Measurements from ENCODE around the gene CLEC10A.

CLEC10A gene

DNA sequence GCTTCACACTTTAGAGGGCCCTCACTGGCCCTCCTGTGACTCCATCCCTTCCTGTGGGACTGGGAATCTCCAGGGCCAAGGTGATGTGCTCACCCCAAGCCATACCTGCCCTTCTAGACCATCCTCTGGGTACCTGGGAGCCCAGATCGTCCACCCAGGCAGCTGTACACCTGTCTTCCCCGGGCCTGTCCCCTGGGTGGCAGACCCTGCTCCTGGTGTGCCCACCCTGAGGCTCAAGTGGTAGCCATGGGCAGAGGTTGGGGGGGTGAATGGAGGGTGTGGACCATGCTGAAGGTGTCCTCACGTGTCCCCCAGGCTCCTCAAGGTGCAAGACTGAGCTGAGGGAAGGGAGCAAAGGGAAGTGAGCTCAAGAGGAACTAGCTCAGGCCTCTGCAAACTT, 9.3 kb downstream of the CLEC10A start:
- Histone ChIP-seq H2AK5ac (ENCODE audit: low read length) (no peak overlapping the region), H3K79me1 (ENCODE audit: low read length) (no peaks in the 10 kb centered on the region), H3K9me3 (ENCODE audit: insufficient read depth, low read depth, low read length) (peaks cover 4% of the 10 kb centered on the region), H2BK5ac (ENCODE audit: low read depth, low read length, poor library complexity) (no peak overlapping the region), H3K4ac (ENCODE audit: low read depth, low read length) (no peak overlapping the region), H3K4me3 (ENCODE audit: low read depth, low read length) (no peak overlapping the region), H3K27me3 (ENCODE audit: insufficient read depth, low read length) (no peaks in the 10 kb centered on the region), H2BK12ac (ENCODE audit: low read length) (no peak overlapping the region), H3K79me2 (ENCODE audit: control insufficient read depth, insufficient read depth, low read length, poor library complexity) (no peaks in the 10 kb centered on the region), H4K8ac (ENCODE audit: low read depth, low read length) (no peak overlapping the region), H3K4me1 (ENCODE audit: control insufficient read depth in 1 of 2, insufficient read depth in 2 of 2, low read length in 2 of 2) (no peaks in the 10 kb centered on the region), H3K23ac (ENCODE audit: low read length) (no peak overlapping the region), H4K91ac (ENCODE audit: low read depth, low read length) (no peak overlapping the region), H2BK120ac (ENCODE audit: insufficient read depth, low read length, poor library complexity) (no peak overlapping the region), H3K14ac (ENCODE audit: low read length) (no peak overlapping the region), H3K9ac (ENCODE audit: low read length) (no peak overlapping the region), H3K27ac (ENCODE audit: low read depth, low read length) (no peak overlapping the region), H4K12ac (ENCODE audit: low read depth, low read length) (no peak overlapping the region), H3K36me3 (ENCODE audit: control insufficient read depth in 1 of 2, insufficient read depth in 2 of 2, low read length in 2 of 2) (no peaks in the 10 kb centered on the region), H2AFZ (ENCODE audit: insufficient read depth, low read length, poor library complexity) (no peak overlapping the region), H3K18ac (ENCODE audit: low read length) (no peak overlapping the region), H3K4me2 (ENCODE audit: low read length) (no peak overlapping the region)
- no peak for DNase-seq
- WGBS (ENCODE audit: extremely low coverage, insufficient coverage, insufficient read length), result no CpG with 5 or more reads among the region's 3 CpGs

DNA sequence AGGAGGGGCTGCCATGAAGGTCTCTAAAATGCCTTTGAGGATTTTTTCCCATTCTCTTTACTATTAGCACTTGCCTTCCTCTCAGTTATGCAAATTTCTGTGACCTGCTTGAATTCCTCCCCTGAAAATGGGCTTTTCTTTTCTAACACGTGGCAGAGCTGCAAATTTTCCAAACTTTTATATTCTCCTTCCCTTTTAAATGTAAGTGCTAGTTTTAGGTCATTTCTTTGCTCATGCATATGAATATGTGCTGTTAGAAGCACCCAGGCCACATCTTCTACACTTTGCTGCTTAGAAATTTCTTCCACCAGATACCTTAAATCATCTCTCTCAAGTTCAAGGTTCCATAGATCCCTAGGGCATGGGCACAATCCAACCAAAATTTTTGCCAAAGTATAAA, 11.8 kb downstream of the CLEC10A start:
- Histone ChIP-seq H2BK12ac (ENCODE audit: low read length) (no peak overlapping the region), H3K9me3 (ENCODE audit: insufficient read depth, low read depth, low read length) (peaks cover 4% of the 10 kb centered on the region), H3K36me3 (ENCODE audit: control insufficient read depth in 1 of 2, insufficient read depth in 2 of 2, low read length in 2 of 2) (no peaks in the 10 kb centered on the region), H3K18ac (ENCODE audit: low read length) (no peak overlapping the region), H3K23ac (ENCODE audit: low read length) (no peak overlapping the region), H3K4me2 (ENCODE audit: low read length) (no peak overlapping the region), H2BK120ac (ENCODE audit: insufficient read depth, low read length, poor library complexity) (no peak overlapping the region), H2AK5ac (ENCODE audit: low read length) (no peak overlapping the region), H3K79me1 (ENCODE audit: low read length) (no peaks in the 10 kb centered on the region), H3K4me3 (ENCODE audit: low read depth, low read length) (no peak overlapping the region), H3K27ac (ENCODE audit: low read depth, low read length) (no peak overlapping the region), H3K27me3 (ENCODE audit: insufficient read depth, low read length) (no peaks in the 10 kb centered on the region), H2AFZ (ENCODE audit: insufficient read depth, low read length, poor library complexity) (no peak overlapping the region), H3K79me2 (ENCODE audit: control insufficient read depth, insufficient read depth, low read length, poor library complexity) (no peaks in the 10 kb centered on the region), H3K14ac (ENCODE audit: low read length) (no peak overlapping the region), H4K12ac (ENCODE audit: low read depth, low read length) (no peak overlapping the region), H3K4ac (ENCODE audit: low read depth, low read length) (no peak overlapping the region), H3K4me1 (ENCODE audit: control insufficient read depth in 1 of 2, insufficient read depth in 2 of 2, low read length in 2 of 2) (no peaks in the 10 kb centered on the region), H2BK5ac (ENCODE audit: low read depth, low read length, poor library complexity) (no peak overlapping the region), H4K91ac (ENCODE audit: low read depth, low read length) (no peak overlapping the region), H4K8ac (ENCODE audit: low read depth, low read length) (no peak overlapping the region), H3K9ac (ENCODE audit: low read length) (no peak overlapping the region)
- DNase-seq, result no peak
- no CpG with 5 or more reads among the region's 1 CpG for WGBS (ENCODE audit: extremely low coverage, insufficient coverage, insufficient read length)

DNA sequence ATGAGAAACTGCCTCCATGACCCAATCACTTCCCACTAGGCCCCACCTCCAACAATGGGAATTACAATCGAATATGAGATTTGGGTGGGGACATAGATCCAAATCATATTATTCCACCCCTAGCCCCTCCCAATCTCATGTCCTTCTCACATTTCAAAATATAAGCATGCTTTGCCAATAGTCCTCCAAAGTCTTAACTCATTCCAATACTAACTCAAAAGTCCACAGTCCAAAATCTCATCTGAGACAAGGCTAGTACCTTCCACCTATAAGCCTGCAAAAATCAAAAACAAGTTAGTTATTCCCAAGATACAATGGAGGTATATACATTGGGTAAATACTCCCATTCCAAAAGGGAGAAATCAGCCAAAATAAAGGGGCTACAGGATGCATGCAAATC, 12.9 kb downstream of the CLEC10A start:
- DNase-seq, result no peak
- Histone ChIP-seq H3K18ac (ENCODE audit: low read length) (no peak overlapping the region), H3K4me3 (ENCODE audit: low read depth, low read length) (no peak overlapping the region), H3K23ac (ENCODE audit: low read length) (no peak overlapping the region), H2BK120ac (ENCODE audit: insufficient read depth, low read length, poor library complexity) (no peak overlapping the region), H3K9ac (ENCODE audit: low read length) (no peak overlapping the region), H2BK5ac (ENCODE audit: low read depth, low read length, poor library complexity) (no peak overlapping the region), H3K4me2 (ENCODE audit: low read length) (no peak overlapping the region), H2BK12ac (ENCODE audit: low read length) (no peak overlapping the region), H4K91ac (ENCODE audit: low read depth, low read length) (no peak overlapping the region), H4K12ac (ENCODE audit: low read depth, low read length) (no peak overlapping the region), H3K4me1 (ENCODE audit: control insufficient read depth in 1 of 2, insufficient read depth in 2 of 2, low read length in 2 of 2) (no peaks in the 10 kb centered on the region), H3K4ac (ENCODE audit: low read depth, low read length) (no peak overlapping the region), H3K9me3 (ENCODE audit: insufficient read depth, low read depth, low read length) (peaks cover 4% of the 10 kb centered on the region), H2AK5ac (ENCODE audit: low read length) (no peak overlapping the region), H3K79me1 (ENCODE audit: low read length) (no peaks in the 10 kb centered on the region), H4K8ac (ENCODE audit: low read depth, low read length) (no peak overlapping the region), H3K14ac (ENCODE audit: low read length) (no peak overlapping the region), H3K27me3 (ENCODE audit: insufficient read depth, low read length) (no peaks in the 10 kb centered on the region), H3K79me2 (ENCODE audit: control insufficient read depth, insufficient read depth, low read length, poor library complexity) (no peaks in the 10 kb centered on the region), H3K36me3 (ENCODE audit: control insufficient read depth in 1 of 2, insufficient read depth in 2 of 2, low read length in 2 of 2) (no peaks in the 10 kb centered on the region), H2AFZ (ENCODE audit: insufficient read depth, low read length, poor library complexity) (no peak overlapping the region), H3K27ac (ENCODE audit: low read depth, low read length) (no peak overlapping the region)
- no CpG with 5 or more reads among the region's 1 CpG for WGBS (ENCODE audit: extremely low coverage, insufficient coverage, insufficient read length)

DNA sequence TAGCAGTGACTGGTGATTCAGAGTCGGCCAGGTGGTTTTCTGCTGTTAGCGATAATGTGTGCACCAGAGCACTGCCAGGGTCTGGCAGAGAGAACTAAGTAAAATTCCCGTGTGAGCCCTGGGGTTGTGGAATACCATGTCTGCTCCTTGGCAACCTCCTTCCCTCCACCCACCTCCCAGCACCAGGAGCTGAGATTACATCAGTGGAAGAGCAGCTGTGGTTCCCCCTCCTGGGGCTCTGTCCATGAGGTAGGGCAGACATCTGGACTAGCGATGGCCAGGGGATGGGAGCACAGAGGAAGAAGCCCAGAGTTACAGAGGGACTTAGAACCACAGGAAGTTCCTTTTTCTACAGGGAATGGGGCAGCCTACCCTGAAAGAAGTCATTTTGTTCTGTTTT, 15.8 kb downstream of the CLEC10A start:
- Histone ChIP-seq H4K12ac (ENCODE audit: low read depth, low read length) (no peak overlapping the region), H4K8ac (ENCODE audit: low read depth, low read length) (no peak overlapping the region), H2AFZ (ENCODE audit: insufficient read depth, low read length, poor library complexity) (no peak overlapping the region), H2AK5ac (ENCODE audit: low read length) (no peak overlapping the region), H3K23ac (ENCODE audit: low read length) (no peak overlapping the region), H3K79me1 (ENCODE audit: low read length) (no peaks in the 10 kb centered on the region), H2BK5ac (ENCODE audit: low read depth, low read length, poor library complexity) (no peak overlapping the region), H3K27ac (ENCODE audit: low read depth, low read length) (no peak overlapping the region), H3K4me3 (ENCODE audit: low read depth, low read length) (no peak overlapping the region), H3K79me2 (ENCODE audit: control insufficient read depth, insufficient read depth, low read length, poor library complexity) (no peaks in the 10 kb centered on the region), H3K9me3 (ENCODE audit: insufficient read depth, low read depth, low read length) (peaks cover 2% of the 10 kb centered on the region), H3K4me2 (ENCODE audit: low read length) (no peak overlapping the region), H3K36me3 (ENCODE audit: control insufficient read depth in 1 of 2, insufficient read depth in 2 of 2, low read length in 2 of 2) (no peaks in the 10 kb centered on the region), H3K9ac (ENCODE audit: low read length) (no peak overlapping the region), H3K14ac (ENCODE audit: low read length) (no peak overlapping the region), H2BK120ac (ENCODE audit: insufficient read depth, low read length, poor library complexity) (no peak overlapping the region), H3K4me1 (ENCODE audit: control insufficient read depth in 1 of 2, insufficient read depth in 2 of 2, low read length in 2 of 2) (no peaks in the 10 kb centered on the region), H3K27me3 (ENCODE audit: insufficient read depth, low read length) (no peaks in the 10 kb centered on the region), H2BK12ac (ENCODE audit: low read length) (no peak overlapping the region), H3K18ac (ENCODE audit: low read length) (no peak overlapping the region), H4K91ac (ENCODE audit: low read depth, low read length) (no peak overlapping the region), H3K4ac (ENCODE audit: low read depth, low read length) (no peak overlapping the region)
- no peak for DNase-seq
- no CpG with 5 or more reads among the region's 4 CpGs for WGBS (ENCODE audit: extremely low coverage, insufficient coverage, insufficient read length)
